ENCODE data around the gene SH3RF3.

Gene SH3RF3

GRCh38 chr2:109381327-109381820 lies 252.4 kb downstream of the SH3RF3 start:
- no peak for DNase-seq

GRCh38 chr2:109382226-109382895 lies 253.4 kb downstream of the SH3RF3 start:
- no peak for DNase-seq

- no peak for DNase-seq
Measured at GRCh38 chr2:109382951-109383350, 253.9 kb downstream of the SH3RF3 start.

GRCh38 chr2:109383505-109384307 lies 254.7 kb downstream of the SH3RF3 start:
- no peak for DNase-seq

- no peak for DNase-seq
Measured at GRCh38 chr2:109384308-109385271, 255.6 kb downstream of the SH3RF3 start.

- no peak for DNase-seq
Measured at GRCh38 chr2:109385506-109385905, 256.5 kb downstream of the SH3RF3 start.

- DNase-seq = no peak
Measured at GRCh38 chr2:109386004-109386695, 257.1 kb downstream of the SH3RF3 start.

- no peak for DNase-seq
Measured at GRCh38 chr2:109387221-109387735, 258.3 kb downstream of the SH3RF3 start.

- DNase-seq = no peak
Measured at GRCh38 chr2:109387778-109388469, 258.9 kb downstream of the SH3RF3 start.

- DNase-seq = no peak
Measured at GRCh38 chr2:109391243-109391642, 262.2 kb downstream of the SH3RF3 start.

- no peak for DNase-seq
Measured at GRCh38 chr2:109392140-109392539, 263.1 kb downstream of the SH3RF3 start.

GRCh38 chr2:109392816-109393661 lies 264.0 kb downstream of the SH3RF3 start:
- no peak for DNase-seq

- DNase-seq = no peak
Measured at GRCh38 chr2:109393662-109393972, 264.6 kb downstream of the SH3RF3 start.

GRCh38 chr2:109395494-109396201 lies 266.6 kb downstream of the SH3RF3 start:
- no peak for DNase-seq

GRCh38 chr2:109396202-109397180 lies 267.5 kb downstream of the SH3RF3 start:
- no peak for DNase-seq

- DNase-seq = no peak
Measured at GRCh38 chr2:109397893-109398292, 268.9 kb downstream of the SH3RF3 start.

GRCh38 chr2:109398366-109399015 lies 269.5 kb downstream of the SH3RF3 start:
- no peak for DNase-seq

GRCh38 chr2:109399066-109399465 lies 270.1 kb downstream of the SH3RF3 start:
- DNase-seq = no peak

All from activated CD4-positive, alpha-beta T cell treated with anti-CD3 and anti-CD28 coated beads, Interleukin-10, Interleukin-2, amounts not matched to agents 100 ng/mL and 50 ng/mL, durations not matched to agents 16 hours and 8 hours (primary cell).